Iris pigment epithelial cell (primary cell): ENCODE measurements around the gene NMRK2.
"Not testable (repeated sequence)": the region's sequence is repeated elsewhere in the genome, so short reads cannot be mapped to it uniquely, and the experiment has no call there.

ENCODE experiments used
- DNase-seq: peaks from one replicate; pipeline ENCODE4 v3.0.0-alpha.2; 2011; ENCODE audit warnings: low read depth

Gene NMRK2

GRCh38 chr19:3932931-3933810, at the start of gene NMRK2:
Gene NMRK2, plus strand, starts transcription at chr19:3933069. Its CDS starts 603 bp downstream, at chr19:3933672.
- no peak for DNase-seq

GRCh38 chr19:3890591-3890990, 42.3 kb upstream of the NMRK2 start:
- DNase-seq = no peak

GRCh38 chr19:3893509-3894179, 39.2 kb upstream of the NMRK2 start:
- DNase-seq = no peak

GRCh38 chr19:3894959-3895358, 37.9 kb upstream of the NMRK2 start:
- not testable (repeated sequence) for DNase-seq

GRCh38 chr19:3895788-3896187, 37.1 kb upstream of the NMRK2 start:
- no peak for DNase-seq

- no peak for DNase-seq
Observed at GRCh38 chr19:3897936-3898335, 34.9 kb upstream of the NMRK2 start.

GRCh38 chr19:3898426-3898825, 34.4 kb upstream of the NMRK2 start:
- DNase-seq = no peak

GRCh38 chr19:3899531-3900294, 33.2 kb upstream of the NMRK2 start:
- DNase-seq = no peak

- DNase-seq = no peak
Observed at GRCh38 chr19:3902317-3902973, 30.4 kb upstream of the NMRK2 start.

GRCh38 chr19:3904233-3904632, 28.6 kb upstream of the NMRK2 start:
- DNase-seq = no peak

GRCh38 chr19:3907626-3908265, 25.1 kb upstream of the NMRK2 start:
- no peak for DNase-seq

GRCh38 chr19:3908266-3909054, 24.4 kb upstream of the NMRK2 start:
- no peak for DNase-seq

GRCh38 chr19:3910105-3910504, 22.8 kb upstream of the NMRK2 start:
- no peak for DNase-seq

GRCh38 chr19:3914199-3914598, 18.7 kb upstream of the NMRK2 start:
- DNase-seq = no peak

- DNase-seq = no peak
Observed at GRCh38 chr19:3916033-3916432, 16.8 kb upstream of the NMRK2 start.

- DNase-seq = no peak
Observed at GRCh38 chr19:3919793-3920192, 13.1 kb upstream of the NMRK2 start.

GRCh38 chr19:3923096-3923758, 9.6 kb upstream of the NMRK2 start:
- no peak for DNase-seq

- DNase-seq = no peak
Observed at GRCh38 chr19:3923912-3924311, 9.0 kb upstream of the NMRK2 start.

GRCh38 chr19:3931041-3931440, 1.8 kb upstream of the NMRK2 start:
- DNase-seq = no peak
